GM12865 (cell line): ENCODE measurements around the gene HSPA12B.

ENCODE experiments used
- DNase-seq: peaks from one replicate; pipeline ENCODE4 v3.0.0; 2010; ENCODE audit warnings: low read depth
- H3K4me3 ChIP-seq: 2 replicates; pipeline ENCODE4 v1.5.1; 2011; ENCODE audit warnings: mild to moderate bottlenecking, low read depth, low read length, control low read depth
- CTCF ChIP-seq: IDR thresholded peaks from 2 replicates; pipeline ENCODE4 v1.5.1; 2011; ENCODE audit warnings: low read length, control low read depth, low read depth, inconsistent platforms; ENCODE audit not compliant: insufficient read depth; ENCODE audit errors: missing control alignments

The HSPA12B gene

GRCh38 chr20:3728876-3729275 is 3.6 kb upstream of the HSPA12B start:
- no peak overlapping the region for H3K4me3 ChIP-seq
- DNase-seq: no peak
- no peak for TF ChIP-seq CTCF

GRCh38 chr20:3729378-3729777 is 3.1 kb upstream of the HSPA12B start:
- DNase-seq: no peak
- no peak overlapping the region for H3K4me3 ChIP-seq
- no peak for TF ChIP-seq CTCF

- DNase-seq: no peak
- no peak for TF ChIP-seq CTCF
- no peak overlapping the region for H3K4me3 ChIP-seq
Observed at GRCh38 chr20:3729811-3730540, 2.5 kb upstream of the HSPA12B start.

- H3K4me3 ChIP-seq: no peak overlapping the region
- no peak for TF ChIP-seq CTCF
- no peak for DNase-seq
Observed at GRCh38 chr20:3730803-3731672, 1.4 kb upstream of the HSPA12B start.

- DNase-seq: no peak
- no peak for TF ChIP-seq CTCF
- no peak overlapping the region for H3K4me3 ChIP-seq
Observed at GRCh38 chr20:3731944-3732326, 550 bp upstream of the HSPA12B start.

- TF ChIP-seq CTCF: no peak
- no peak overlapping the region for H3K4me3 ChIP-seq
- no peak for DNase-seq
Observed at GRCh38 chr20:3733119-3733995, 872 bp downstream of the HSPA12B start.
